ENCODE results near the gene SLC39A10. TPM values are rescaled to one million over a fixed set of nuclear protein-coding genes. Genes with fewer than 3 reads are reported as not detected.

SLC39A10 gene
- total RNA-seq, 3 donors from 2014 or later: 15.3 to 22.6 (median 18.6) TPM

DNA sequence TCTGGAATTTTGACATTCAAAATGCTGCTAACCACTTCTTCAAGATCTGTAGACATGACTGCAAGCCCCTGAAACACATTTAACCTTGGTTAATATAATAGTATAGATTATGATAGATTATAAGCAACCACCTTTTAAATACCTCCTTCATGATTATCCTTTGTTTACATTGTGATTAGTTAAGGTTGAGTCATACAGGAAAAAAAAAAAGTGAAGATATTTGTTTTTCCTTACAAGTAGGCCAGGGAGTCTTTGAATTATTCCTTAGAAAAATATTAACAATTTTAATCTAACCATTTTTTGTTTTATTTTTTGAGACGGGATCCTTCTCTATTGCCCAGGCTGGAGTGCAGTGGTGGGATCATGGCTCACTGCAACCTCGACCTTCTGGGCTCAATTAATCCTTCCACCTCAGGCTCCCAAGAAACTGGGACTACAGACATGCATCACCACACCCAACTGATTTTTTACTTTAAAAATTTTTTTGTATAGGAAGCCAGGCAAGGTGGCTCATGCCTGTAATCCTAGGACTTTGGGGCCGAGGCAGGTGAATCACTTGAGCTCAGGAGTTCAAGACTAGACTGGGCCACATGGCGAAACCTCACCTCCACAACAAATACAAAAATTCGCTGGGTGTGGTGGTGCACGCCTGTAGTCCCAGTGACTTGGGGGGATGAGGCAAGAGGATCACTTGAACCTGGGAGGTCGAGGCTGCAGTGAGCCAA lies 99.4 kb downstream of the SLC39A10 start:
- DNase-seq (no peak), ATAC-seq (no peak)
- no peaks in the 10 kb centered on the region for H3K4me1 ChIP-seq (ENCODE audit: low read depth)
- no peaks in the 10 kb centered on the region for H3K9me3 ChIP-seq
- intact Hi-C loops (cut with DNase I, micrococcal nuclease): no loop called here
- H3K36me3 ChIP-seq (ENCODE audit: low read depth): no peaks in the 10 kb centered on the region
- no peak overlapping the region for H3K4me3 ChIP-seq
- TF ChIP-seq, protein P1, sequence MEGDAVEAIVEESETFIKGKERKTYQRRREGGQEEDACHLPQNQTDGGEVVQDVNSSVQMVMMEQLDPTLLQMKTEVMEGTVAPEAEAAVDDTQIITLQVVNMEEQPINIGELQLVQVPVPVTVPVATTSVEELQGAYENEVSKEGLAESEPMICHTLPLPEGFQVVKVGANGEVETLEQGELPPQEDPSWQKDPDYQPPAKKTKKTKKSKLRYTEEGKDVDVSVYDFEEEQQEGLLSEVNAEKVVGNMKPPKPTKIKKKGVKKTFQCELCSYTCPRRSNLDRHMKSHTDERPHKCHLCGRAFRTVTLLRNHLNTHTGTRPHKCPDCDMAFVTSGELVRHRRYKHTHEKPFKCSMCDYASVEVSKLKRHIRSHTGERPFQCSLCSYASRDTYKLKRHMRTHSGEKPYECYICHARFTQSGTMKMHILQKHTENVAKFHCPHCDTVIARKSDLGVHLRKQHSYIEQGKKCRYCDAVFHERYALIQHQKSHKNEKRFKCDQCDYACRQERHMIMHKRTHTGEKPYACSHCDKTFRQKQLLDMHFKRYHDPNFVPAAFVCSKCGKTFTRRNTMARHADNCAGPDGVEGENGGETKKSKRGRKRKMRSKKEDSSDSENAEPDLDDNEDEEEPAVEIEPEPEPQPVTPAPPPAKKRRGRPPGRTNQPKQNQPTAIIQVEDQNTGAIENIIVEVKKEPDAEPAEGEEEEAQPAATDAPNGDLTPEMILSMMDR (IDR thresholded peaks at IDR 0.05): no peak

DNA sequence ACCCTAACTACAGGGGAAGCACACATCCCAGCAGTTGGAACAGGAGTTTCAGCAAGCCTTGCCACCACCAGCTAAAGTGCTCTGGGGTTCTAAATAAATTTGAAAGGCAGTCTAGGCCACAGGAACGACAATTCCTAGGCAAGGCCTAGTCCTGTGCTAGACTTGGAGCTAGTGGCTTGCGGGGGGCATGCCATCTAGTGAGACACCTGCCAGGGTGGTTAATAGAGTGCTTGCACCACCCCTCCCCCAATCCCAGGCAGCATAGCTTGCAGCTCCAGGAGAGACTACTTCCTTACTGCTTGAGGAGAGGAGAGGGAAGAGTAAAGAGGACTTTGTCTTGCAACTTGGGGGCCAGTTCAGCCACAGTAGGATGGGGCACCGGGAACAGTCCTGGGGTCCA lies 101.8 kb downstream of the SLC39A10 start:
- intact Hi-C loops (cut with DNase I, micrococcal nuclease): no loop called here
- no peaks in the 10 kb centered on the region for H3K36me3 ChIP-seq (ENCODE audit: low read depth)
- no peak for ATAC-seq
- no peaks in the 10 kb centered on the region for H3K9me3 ChIP-seq
- no peak overlapping the region for H3K4me3 ChIP-seq
- no peaks in the 10 kb centered on the region for H3K4me1 ChIP-seq (ENCODE audit: low read depth)
- TF ChIP-seq, protein P1 (IDR thresholded peaks at IDR 0.05): no peak
- no peak for DNase-seq

DNA sequence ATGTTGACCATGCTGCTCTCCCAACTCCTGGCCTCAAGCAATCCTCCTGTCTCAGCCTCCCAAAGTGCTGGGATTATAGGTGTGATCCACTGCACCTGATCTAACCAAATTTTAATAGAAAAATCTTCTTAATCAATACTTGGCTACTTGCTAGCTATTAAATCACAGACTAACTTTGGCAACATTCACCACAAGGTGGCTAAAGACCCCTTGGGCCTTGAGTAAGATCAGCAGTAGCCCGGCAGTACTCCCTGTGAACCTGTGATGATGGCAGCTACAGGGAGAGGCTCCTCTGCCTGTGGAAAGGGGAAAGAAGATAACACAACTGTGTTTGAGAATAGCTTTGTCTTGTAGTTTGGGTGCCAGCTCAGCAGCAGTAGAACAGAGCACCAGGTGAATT lies 102.9 kb downstream of the SLC39A10 start:
- no peaks in the 10 kb centered on the region for H3K4me1 ChIP-seq (ENCODE audit: low read depth)
- intact Hi-C loops (cut with DNase I, micrococcal nuclease): no loop called here
- H3K36me3 ChIP-seq (ENCODE audit: low read depth): no peaks in the 10 kb centered on the region
- H3K9me3 ChIP-seq: peaks cover 5% of the 10 kb centered on the region
- TF ChIP-seq, protein P1 (IDR thresholded peaks at IDR 0.05): no peak
- no peak overlapping the region for H3K4me3 ChIP-seq
- ATAC-seq (no peak), DNase-seq (no peak)

DNA sequence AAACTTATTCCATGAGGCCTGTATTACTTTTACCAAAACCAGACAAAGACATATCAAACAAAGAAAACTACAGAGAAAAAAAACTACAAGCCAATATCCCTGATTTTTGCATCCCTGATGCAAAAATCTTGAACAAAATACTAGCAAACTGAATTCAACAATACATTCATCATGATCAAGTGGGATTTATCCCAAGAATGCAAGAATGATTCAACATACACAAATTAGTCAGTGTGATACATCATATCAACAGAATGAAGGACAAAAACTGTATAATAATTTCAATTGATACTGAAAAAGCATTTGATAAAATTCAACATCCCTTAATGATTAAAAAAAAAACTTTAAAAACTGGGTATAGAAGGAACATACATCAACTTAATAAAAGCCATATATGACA lies 106.8 kb downstream of the SLC39A10 start:
- H3K9me3 ChIP-seq: peaks cover 7% of the 10 kb centered on the region
- H3K4me3 ChIP-seq: no peak overlapping the region
- no peaks in the 10 kb centered on the region for H3K36me3 ChIP-seq (ENCODE audit: low read depth)
- intact Hi-C loops (cut with DNase I, micrococcal nuclease): no loop called here
- TF ChIP-seq, protein P1 (IDR thresholded peaks at IDR 0.05): no peak
- ATAC-seq: no peak
- no peaks in the 10 kb centered on the region for H3K4me1 ChIP-seq (ENCODE audit: low read depth)
- no peak for DNase-seq

DNA sequence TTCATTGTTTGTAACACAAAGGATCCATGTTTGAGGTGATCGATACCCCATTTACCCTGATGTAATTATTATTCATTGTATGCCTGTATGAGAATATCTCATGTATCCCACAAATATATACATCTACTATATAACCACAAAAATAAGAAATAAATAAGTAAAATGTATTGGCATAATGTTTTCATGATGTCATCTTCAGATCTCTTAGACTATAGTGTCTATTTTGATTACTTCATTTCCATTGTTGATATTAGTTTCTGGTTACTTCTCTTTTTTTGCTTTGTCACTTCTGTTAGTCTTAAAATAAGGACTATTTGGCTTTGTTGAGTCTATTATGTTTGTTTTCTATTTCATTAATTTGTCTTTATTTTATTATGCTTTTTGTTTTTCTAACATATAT lies 109.7 kb downstream of the SLC39A10 start:
- intact Hi-C loops (cut with DNase I, micrococcal nuclease): no loop called here
- Histone ChIP-seq H3K9me3 (peaks cover 7% of the 10 kb centered on the region), H3K4me3 (no peak overlapping the region), H3K4me1 (ENCODE audit: low read depth) (no peaks in the 10 kb centered on the region), H3K36me3 (ENCODE audit: low read depth) (no peaks in the 10 kb centered on the region)
- ATAC-seq (no peak), DNase-seq (no peak)
- TF ChIP-seq, protein P1 (IDR thresholded peaks at IDR 0.05): no peak

Data from mucosa of descending colon (tissue), 3 donors.